HepG2 (cell line): ENCODE results near the gene KTN1. TPM values are rescaled to one million over a fixed set of nuclear protein-coding genes. Genes with fewer than 3 reads are reported as not detected.

Source experiments
- ATAC-seq: fragments of 200-7000 bp; cut with Tn5 transposase; 3 replicates; pipeline ENCODE4 v1.9.1; 2020; ENCODE audit warnings: mild to moderate bottlenecking, moderate library complexity
- BruUV-seq: library from RNA; stranded (reverse); fragments of 400-500 nt; replicated peaks from 2 replicates; lab custom pipeline; 2021; lab: Mats Ljungman, UMichigan
- CTCF ChIA-PET: fragments of 300-600 bp; formaldehyde crosslinking; extraction: SDS; loops from one replicate; lab custom pipeline; 2021; ENCODE audit warnings: low total read pairs, inconsistent platforms, low intra/inter-chr PET ratio; lab: Yijun Ruan, JAX
- POLR2A ChIA-PET: fragments of 350-600 bp; sonication (Branson Sonifier 250); formaldehyde crosslinking; loops from one replicate; lab custom pipeline; 2020; ENCODE audit warnings: antibody characterized with exemption, inconsistent platforms; lab: Yijun Ruan, JAX
- DNase-seq: peaks from one replicate; pipeline ENCODE4 v3.0.0-alpha.2; 2015; ENCODE audit warnings: low spot score
- FAIRE-seq: peaks from 3 replicates; lab custom pipeline; 2011; peaks lifted over from hg19 to GRCh38; lab: Jason Lieb, UNC
- H2AFZ ChIP-seq: one replicate; pipeline ENCODE4 v1.6.1; 2011; ENCODE audit warnings: low read length, inconsistent platforms
- H3K27ac ChIP-seq: fragments of 300-600 bp; 3 replicates; pipeline ENCODE4 v1.8.0; 2011; ENCODE audit warnings: mixed run types, mild to moderate bottlenecking, mixed read lengths, low read length, inconsistent platforms; ENCODE audit not compliant: insufficient read depth; ENCODE audit errors: extremely low read length
- H3K27me3 ChIP-seq, 2 experiments: fragments of 200-600 bp in 1 of 2; 2 replicates in 1 of 2; 3 replicates in 1 of 2; pipeline versions ENCODE4 v1.6.0 to v1.8.0; 2011; ENCODE audit warnings: low read length in 2 of 2, mild to moderate bottlenecking in 2 of 2, moderate library complexity in 2 of 2, inconsistent platforms in 1 of 2; ENCODE audit not compliant: insufficient read depth in 2 of 2, control insufficient read depth in 1 of 2
- H3K36me3 ChIP-seq, 2 experiments: fragments of 200-600 bp in 1 of 2; replicated peaks in 1 of 2; 2 replicates in 1 of 2; 3 replicates in 1 of 2; pipeline versions ENCODE4 v1.5.1 to v1.8.0; 2011; ENCODE audit warnings: low read length in 2 of 2, inconsistent platforms in 1 of 2; ENCODE audit not compliant: insufficient read depth in 2 of 2, control insufficient read depth in 1 of 2
- H3K4me1 ChIP-seq: 2 replicates; pipeline ENCODE4 v1.5.1; 2012; ENCODE audit warnings: low read length, inconsistent platforms; ENCODE audit not compliant: insufficient read depth
- H3K4me2 ChIP-seq: 2 replicates; pipeline ENCODE4 v1.6.0; 2011; ENCODE audit warnings: low read depth, low read length, inconsistent platforms
- H3K4me3 ChIP-seq, 3 experiments: fragments of 200-600 bp in 1 of 3; sonication (generic), shearing (Covaris generic) in 1 of 3; replicated peaks in 1 of 3; 2 replicates each; pipeline ENCODE4 v1.5.1; 2011 to 2016; ENCODE audit warnings: low read length in 3 of 3, inconsistent platforms in 2 of 3, low read depth in 2 of 3, mild to moderate bottlenecking in 2 of 3, control low read depth in 1 of 3, mixed read lengths in 1 of 3; ENCODE audit not compliant: insufficient read depth in 1 of 3
- H3K79me2 ChIP-seq: one replicate; pipeline ENCODE4 v1.6.1; 2011; ENCODE audit warnings: low read length, inconsistent platforms; ENCODE audit not compliant: insufficient read depth
- H3K9ac ChIP-seq: 2 replicates; pipeline ENCODE4 v1.6.0; 2011; ENCODE audit warnings: mild to moderate bottlenecking, low read depth, low read length, inconsistent platforms; ENCODE audit not compliant: insufficient read depth
- H3K9me3 ChIP-seq: 2 replicates; pipeline ENCODE4 v1.5.1; 2012; ENCODE audit warnings: mild to moderate bottlenecking, low read length
- H4K20me1 ChIP-seq: 2 replicates; pipeline ENCODE4 v1.6.0; 2011; ENCODE audit warnings: inconsistent platforms, mild to moderate bottlenecking, low read length, moderate library complexity; ENCODE audit not compliant: insufficient read depth
- CAMTA2 ChIP-seq: sonication (generic); formaldehyde crosslinking; IDR thresholded peaks from 2 replicates; pipeline ENCODE4 v1.4.0; 2020; ENCODE audit warnings: mild to moderate bottlenecking, missing genetic modification reagents, borderline replicate concordance
- NFE2L2 ChIP-seq: fragments of 150-350 bp; IDR thresholded peaks from 2 replicates; pipeline ENCODE4 v1.6.1; 2014; ENCODE audit warnings: low read length
- SAP130 ChIP-seq: IDR thresholded peaks from 2 replicates; pipeline ENCODE4 v1.6.1; 2016; ENCODE audit warnings: low read depth
- TBX3 ChIP-seq: fragments of 450-650 bp; IDR thresholded peaks from 2 replicates; pipeline ENCODE4 v1.6.1; 2017; ENCODE audit warnings: antibody characterized with exemption, mild to moderate bottlenecking, inconsistent platforms, borderline replicate concordance
- XBP1 ChIP-seq: sonication (generic); formaldehyde crosslinking; IDR thresholded peaks from 2 replicates; pipeline ENCODE4 v1.5.0; 2020; ENCODE audit warnings: missing genetic modification reagents
- ZBTB10 ChIP-seq: sonication (generic); formaldehyde crosslinking; IDR thresholded peaks from 2 replicates; pipeline ENCODE4 v1.4.0; 2020; ENCODE audit warnings: missing genetic modification reagents, borderline replicate concordance
- ZFP1 ChIP-seq: IDR thresholded peaks from 2 replicates; pipeline ENCODE4 v1.6.1; 2016
- ZNF205 ChIP-seq: IDR thresholded peaks from 2 replicates; pipeline ENCODE4 v1.6.1; 2018; ENCODE audit warnings: missing biosample characterization, missing genetic modification reagents
- ZNF331 ChIP-seq: sonication (generic); formaldehyde crosslinking; IDR thresholded peaks from 2 replicates; pipeline ENCODE4 v1.4.0; 2020; ENCODE audit warnings: missing genetic modification reagents
- ZNF652 ChIP-seq: IDR thresholded peaks from 2 replicates; pipeline ENCODE4 v1.6.1; 2016; ENCODE audit warnings: low read depth, borderline replicate concordance
- ZNF768 ChIP-seq: sonication (generic); formaldehyde crosslinking; IDR thresholded peaks from 2 replicates; pipeline ENCODE4 v1.4.0; 2020; ENCODE audit warnings: missing genetic modification reagents
- ZNF879 ChIP-seq: sonication (generic); formaldehyde crosslinking; IDR thresholded peaks from 2 replicates; pipeline ENCODE4 v1.8.1; 2023; ENCODE audit warnings: missing genetic modification reagents
- WGBS: methylation state at CpG from one replicate; pipeline ENCODE4 v1.1.6; 2017; ENCODE audit warnings: low lambda C conversion rate; 5-methylcytosine and 5-hydroxymethylcytosine counted together
- in situ Hi-C: cut with HindIII; loops from 2 replicates; pipeline ENCODE4 v1.10.0; 2017; ENCODE audit warnings: low pct_unique_long_range_greater_than_20kb; ENCODE audit not compliant: extremely low pct_ligation_motif_present
- intact Hi-C: fragments of 100-400 bp; cut with micrococcal nuclease; formaldehyde crosslinking; loops from one replicate; pipeline ENCODE4 v1.10.0; 2022; ENCODE audit not compliant: unreplicated experiment
- polyA plus RNA-seq, 8 experiments: library from polyadenylated mRNA; depleted of rRNA in 3 of 8; stranded (reverse) in 7 of 8; unstranded in 1 of 8; fragments of >200 nt; fragmentation: Illumina TruSeq in 4 of 8; extraction: Trizol in 4 of 8; gene quantifications; 2 replicates each; pipeline versions ENCODE4 v1.2.1 to v1.2.3, GENCODE V29; 2011 to 2016; ENCODE audit warnings: low read depth in 4 of 8, missing spikeins in 1 of 8, mixed read lengths in 1 of 8; ENCODE audit not compliant: insufficient read depth in 1 of 8
- total RNA-seq, 5 experiments: library from RNA; depleted of rRNA; stranded (reverse); fragments of >200 nt; fragmentation: Illumina TruSeq; extraction: Trizol; gene quantifications; 2 replicates each; pipeline ENCODE4 v1.2.3, GENCODE V29; 2016; ENCODE audit warnings: low read depth in 1 of 5

KTN1 gene
- total and polyA plus RNA-seq, 2 of the 13 experiments (the other 11 are each of a cell fraction or from before 2014, with no cell fraction given), result 60.6 to 169 TPM

DNA sequence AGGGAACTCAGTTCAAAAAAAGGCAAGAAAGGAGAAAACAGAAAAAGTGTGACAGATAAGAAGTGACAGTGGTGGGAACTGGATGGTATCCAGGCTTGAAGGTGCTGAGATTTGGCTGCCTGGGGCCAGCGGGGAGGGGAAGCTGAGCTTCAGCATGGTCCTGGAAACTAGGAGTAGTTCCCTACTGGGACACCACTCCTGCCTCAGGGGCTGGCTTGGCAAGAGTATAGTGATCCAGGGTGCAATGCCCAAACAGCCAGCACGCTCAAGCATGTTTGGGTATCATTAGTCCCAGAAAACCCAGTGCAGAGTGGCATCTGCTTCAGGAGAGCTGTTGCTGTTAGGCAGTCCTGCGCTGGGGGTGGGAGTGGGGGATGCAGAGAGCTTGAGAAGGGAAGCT is 49.5 kb upstream of the KTN1 start:
- no TSS peak for BruUV-seq
- whole genome bisulfite sequencing, result 88% methylated on average over 3 of the region's 3 CpGs
- Histone ChIP-seq H3K36me3 (no peaks in the 10 kb centered on the region), H3K79me2 (no peaks in the 10 kb centered on the region), H3K4me3 (no peak overlapping the region), H3K27me3 (no peaks in the 10 kb centered on the region), H2AFZ (no peak overlapping the region), H3K4me2 (no peak overlapping the region), H3K4me1 (no peaks in the 10 kb centered on the region), H3K9ac (no peak overlapping the region), H3K9me3 (no peaks in the 10 kb centered on the region), H4K20me1 (no peaks in the 10 kb centered on the region), H3K27ac (no peak overlapping the region)
- no peak for DNase-seq
- no peak for ATAC-seq
- TF ChIP-seq ZNF652 (CRISPR knock-in tag), result no peak
- TF ChIP-seq CAMTA2 (CRISPR knock-in tag), result no peak
- no peak for TF ChIP-seq TBX3
- TF ChIP-seq ZNF768 (CRISPR knock-in tag), result no peak
- no peak for TF ChIP-seq ZNF879
- no peak for TF ChIP-seq ZFP1
- TF ChIP-seq ZNF205 (CRISPR knock-in tag), result no peak
- no peak for TF ChIP-seq ZNF331 (CRISPR knock-in tag)
- TF ChIP-seq ZBTB10 (CRISPR knock-in tag), result no peak
- TF ChIP-seq XBP1 (CRISPR knock-in tag), result no peak
- no peak for TF ChIP-seq SAP130
- no peak for TF ChIP-seq NFE2L2
- FAIRE-seq, result no peak
- in situ Hi-C loops, result no loop called here
- POLR2A ChIA-PET, result no interaction called here
- intact Hi-C loops, result no loop called here
- CTCF ChIA-PET, result no interaction called here
